Parathyroid adenoma (tissue), 2 donors: ENCODE data around the gene CCS.

Source experiments
- H2AFZ ChIP-seq: fragments of 300-600 bp; sonication (generic); one replicate; pipeline ENCODE4 v1.7.0; 2017; ENCODE audit warnings: antibody characterized with exemption, mild to moderate bottlenecking
- H3K27ac ChIP-seq: fragments of 300-600 bp; sonication (generic); one replicate; pipeline ENCODE4 v1.7.0; 2017
- H3K27me3 ChIP-seq: fragments of 300-600 bp; sonication (generic); one replicate; pipeline ENCODE4 v1.7.0; 2017; ENCODE audit warnings: low read length; ENCODE audit not compliant: control insufficient read depth, insufficient read depth
- H3K36me3 ChIP-seq: fragments of 300-600 bp; sonication (generic); one replicate; pipeline ENCODE4 v1.7.0; 2017; ENCODE audit warnings: low read length; ENCODE audit not compliant: control insufficient read depth, insufficient read depth
- H3K4me1 ChIP-seq: fragments of 300-600 bp; sonication (generic); one replicate; pipeline ENCODE4 v1.7.0; 2017; ENCODE audit warnings: control low read depth
- H3K4me2 ChIP-seq: fragments of 300-600 bp; sonication (generic); one replicate; pipeline ENCODE4 v1.7.0; 2017; ENCODE audit warnings: low read length
- H3K4me3 ChIP-seq: fragments of 300-600 bp; sonication (generic); one replicate; pipeline ENCODE4 v1.7.0; 2017; ENCODE audit warnings: low read depth, low read length
- H3K79me2 ChIP-seq: fragments of 300-600 bp; sonication (generic); one replicate; pipeline ENCODE4 v1.7.0; 2017; ENCODE audit warnings: control low read depth
- H3K9ac ChIP-seq: fragments of 300-600 bp; sonication (generic); one replicate; pipeline ENCODE4 v1.7.0; 2017; ENCODE audit warnings: mild to moderate bottlenecking
- H3K9me3 ChIP-seq: fragments of 300-600 bp; sonication (generic); one replicate; pipeline ENCODE4 v1.7.0; 2017; ENCODE audit warnings: low read length; ENCODE audit not compliant: control insufficient read depth
- TF ChIP-seq, protein P1 (sequence below): fragments of 300-600 bp; sonication (generic); IDR thresholded peaks from one replicate; pipeline ENCODE4 v1.7.0; 2017; ENCODE audit warnings: antibody characterized with exemption, mild to moderate bottlenecking
- donor health status: primary hyperparathyroidism.

Gene CCS

GRCh38 chr11:66548774-66549630 is 44.0 kb upstream of the CCS start:
- H3K36me3 ChIP-seq, result no peaks in the 10 kb centered on the region
- H3K4me3 ChIP-seq, result no peak overlapping the region
- peaks cover 6% of the 10 kb centered on the region for H3K4me1 ChIP-seq
- H2AFZ ChIP-seq, result no peak overlapping the region
- H3K4me2 ChIP-seq, result no peak overlapping the region
- TF ChIP-seq, protein P1, sequence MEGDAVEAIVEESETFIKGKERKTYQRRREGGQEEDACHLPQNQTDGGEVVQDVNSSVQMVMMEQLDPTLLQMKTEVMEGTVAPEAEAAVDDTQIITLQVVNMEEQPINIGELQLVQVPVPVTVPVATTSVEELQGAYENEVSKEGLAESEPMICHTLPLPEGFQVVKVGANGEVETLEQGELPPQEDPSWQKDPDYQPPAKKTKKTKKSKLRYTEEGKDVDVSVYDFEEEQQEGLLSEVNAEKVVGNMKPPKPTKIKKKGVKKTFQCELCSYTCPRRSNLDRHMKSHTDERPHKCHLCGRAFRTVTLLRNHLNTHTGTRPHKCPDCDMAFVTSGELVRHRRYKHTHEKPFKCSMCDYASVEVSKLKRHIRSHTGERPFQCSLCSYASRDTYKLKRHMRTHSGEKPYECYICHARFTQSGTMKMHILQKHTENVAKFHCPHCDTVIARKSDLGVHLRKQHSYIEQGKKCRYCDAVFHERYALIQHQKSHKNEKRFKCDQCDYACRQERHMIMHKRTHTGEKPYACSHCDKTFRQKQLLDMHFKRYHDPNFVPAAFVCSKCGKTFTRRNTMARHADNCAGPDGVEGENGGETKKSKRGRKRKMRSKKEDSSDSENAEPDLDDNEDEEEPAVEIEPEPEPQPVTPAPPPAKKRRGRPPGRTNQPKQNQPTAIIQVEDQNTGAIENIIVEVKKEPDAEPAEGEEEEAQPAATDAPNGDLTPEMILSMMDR, result no peak
- H3K9me3 ChIP-seq, result no peaks in the 10 kb centered on the region
- H3K27ac ChIP-seq, result no peak overlapping the region
- H3K27me3 ChIP-seq, result no peaks in the 10 kb centered on the region
- H3K79me2 ChIP-seq, result no peaks in the 10 kb centered on the region
- H3K9ac ChIP-seq, result no peak overlapping the region

DNA sequence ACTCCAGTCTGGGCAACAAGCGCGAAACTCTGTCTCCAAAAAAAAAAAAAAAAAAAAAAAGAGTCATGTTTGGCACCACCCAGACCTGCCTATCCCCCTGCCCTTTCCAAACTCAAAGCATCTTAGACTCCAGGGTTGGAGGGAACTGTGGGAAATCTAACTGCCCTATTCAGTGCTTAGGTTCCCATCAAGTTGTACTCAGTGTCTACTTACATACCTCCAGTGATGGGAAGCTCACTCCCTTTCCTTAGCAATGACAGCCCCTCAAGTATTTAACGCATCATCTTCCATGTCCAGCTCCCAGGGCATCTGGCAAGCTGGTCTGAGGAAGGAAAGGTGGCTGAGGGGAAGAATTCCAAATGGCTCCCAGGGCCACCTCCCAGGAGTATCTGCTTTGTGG is 43.3 kb upstream of the CCS start:
- Histone ChIP-seq H3K27ac (no peak overlapping the region), H2AFZ (no peak overlapping the region), H3K27me3 (no peaks in the 10 kb centered on the region), H3K4me3 (no peak overlapping the region), H3K4me2 (no peak overlapping the region), H3K79me2 (no peaks in the 10 kb centered on the region), H3K9me3 (no peaks in the 10 kb centered on the region), H3K4me1 (peaks cover 6% of the 10 kb centered on the region), H3K9ac (no peak overlapping the region), H3K36me3 (no peaks in the 10 kb centered on the region)
- TF ChIP-seq, protein P1, result no peak

- Histone ChIP-seq H2AFZ (no peak overlapping the region), H3K4me1 (peaks cover 3% of the 10 kb centered on the region), H3K79me2 (no peaks in the 10 kb centered on the region), H3K4me3 (no peak overlapping the region), H3K27me3 (no peaks in the 10 kb centered on the region), H3K4me2 (no peak overlapping the region), H3K36me3 (no peaks in the 10 kb centered on the region), H3K9ac (no peak overlapping the region), H3K27ac (no peak overlapping the region), H3K9me3 (no peaks in the 10 kb centered on the region)
- TF ChIP-seq, protein P1, result no peak
These were observed 42.1 kb upstream of the CCS start for GRCh38 chr11:66550887-66551286.

- Histone ChIP-seq H3K9ac (no peak overlapping the region), H3K4me2 (no peak overlapping the region), H3K4me1 (peaks cover 4% of the 10 kb centered on the region), H3K27ac (no peak overlapping the region), H3K36me3 (no peaks in the 10 kb centered on the region), H3K4me3 (no peak overlapping the region), H3K9me3 (no peaks in the 10 kb centered on the region), H2AFZ (no peak overlapping the region), H3K27me3 (no peaks in the 10 kb centered on the region), H3K79me2 (no peaks in the 10 kb centered on the region)
- TF ChIP-seq, protein P1, result no peak
These were observed 38.4 kb upstream of the CCS start for GRCh38 chr11:66554602-66555001.

DNA sequence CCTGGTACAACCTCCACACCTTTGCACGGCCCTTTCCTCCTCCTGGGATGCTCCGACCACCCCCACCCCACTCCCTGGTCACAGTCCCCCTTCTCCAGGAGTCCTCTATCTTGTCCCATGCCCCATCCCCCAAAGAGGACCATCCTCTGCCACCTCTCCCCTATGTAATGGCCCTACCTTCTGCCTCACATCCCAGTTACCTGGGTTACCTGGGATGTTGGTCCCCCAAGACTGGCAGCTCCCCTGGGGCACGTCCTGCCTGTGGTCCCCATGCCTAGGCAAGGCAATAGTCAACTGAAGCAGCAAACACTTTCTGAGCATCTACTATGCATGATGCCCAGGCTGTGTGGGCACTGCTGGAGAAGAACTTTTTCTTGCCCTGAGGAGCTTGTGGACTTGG is 37.6 kb upstream of the CCS start:
- Histone ChIP-seq H2AFZ (no peak overlapping the region), H3K27ac (no peak overlapping the region), H3K9me3 (no peaks in the 10 kb centered on the region), H3K79me2 (no peaks in the 10 kb centered on the region), H3K4me1 (peaks cover 4% of the 10 kb centered on the region), H3K9ac (no peak overlapping the region), H3K4me3 (no peak overlapping the region), H3K27me3 (no peaks in the 10 kb centered on the region), H3K36me3 (no peaks in the 10 kb centered on the region), H3K4me2 (no peak overlapping the region)
- TF ChIP-seq, protein P1, result no peak
